HUES64 (cell line): Measurements from ENCODE around the gene A3GALT2. TPM values are rescaled to one million over a fixed set of nuclear protein-coding genes. Genes with fewer than 3 reads are reported as not detected.

Experiments used
- H3K27ac ChIP-seq: 2 replicates; pipeline ENCODE4 v1.7.0; 2013; ENCODE audit warnings: low read depth, low read length, inconsistent platforms
- H3K27me3 ChIP-seq: 2 replicates; pipeline ENCODE4 v1.6.1; 2013; ENCODE audit warnings: mild to moderate bottlenecking, low read length; ENCODE audit not compliant: insufficient read depth
- H3K36me3 ChIP-seq: 2 replicates; pipeline ENCODE4 v1.6.1; 2013; ENCODE audit warnings: mild to moderate bottlenecking, low read length; ENCODE audit not compliant: insufficient read depth
- H3K4me1 ChIP-seq: 2 replicates; pipeline ENCODE4 v1.6.1; 2013; ENCODE audit warnings: mild to moderate bottlenecking, low read length, moderate library complexity; ENCODE audit not compliant: insufficient read depth
- H3K4me3 ChIP-seq: 2 replicates; pipeline ENCODE4 v1.5.1; 2013; ENCODE audit warnings: mild to moderate bottlenecking, low read length, moderate library complexity
- H3K9ac ChIP-seq: 2 replicates; pipeline ENCODE4 v1.6.1; 2013; ENCODE audit warnings: mild to moderate bottlenecking, low read depth, low read length
- H3K9me3 ChIP-seq: 2 replicates; pipeline ENCODE4 v1.6.1; 2013; ENCODE audit warnings: low read depth, low read length; ENCODE audit not compliant: insufficient read depth
- WGBS: fragments of 150-250, 120-280 bp; methylation state at CpG from one replicate; pipeline ENCODE4 v1.1.7; 2013; ENCODE audit warnings: missing lambda C conversion rate; 5-methylcytosine and 5-hydroxymethylcytosine counted together
- polyA plus RNA-seq, 2 experiments: library from polyadenylated mRNA; stranded (reverse); fragments of 50-300 nt; gene quantifications; one replicate each; pipeline ENCODE4 v1.2.3, GENCODE V29; 2013

Gene A3GALT2
- polyA plus RNA-seq (2013, experiment 1 of 2) = not detected
- polyA plus RNA-seq (2013, experiment 2 of 2) = not detected

DNA sequence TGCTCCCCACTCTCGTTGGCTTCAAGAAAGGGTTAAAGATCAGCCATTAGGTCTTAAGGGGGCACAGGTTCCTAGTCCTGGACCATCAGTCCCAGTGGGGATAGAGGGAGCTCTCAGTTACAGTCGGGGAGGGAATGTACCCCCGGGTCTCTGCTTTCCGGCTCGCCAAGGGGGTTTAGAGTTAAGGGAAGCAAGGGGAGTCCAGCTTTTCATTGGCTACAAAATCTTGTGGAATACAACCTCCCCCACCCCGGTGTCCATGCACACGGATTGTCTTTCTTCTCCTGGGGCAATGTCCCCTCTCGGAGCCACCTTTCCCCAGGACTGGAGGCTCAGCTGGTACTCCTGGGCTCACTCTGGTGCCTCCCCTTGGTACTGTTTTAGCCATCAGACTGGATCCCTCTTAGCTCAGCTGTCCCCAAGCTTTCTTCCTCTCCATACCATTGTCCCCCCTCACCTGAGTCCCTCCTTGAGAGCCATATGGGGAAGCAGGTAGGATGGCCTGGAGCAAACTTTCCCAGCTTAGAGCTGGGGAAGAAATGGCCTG is at the start of gene A3GALT2:
TSS of gene A3GALT2 (minus strand) at position 480 of the 547 bp plus-strand sequence. CDS start at position 480, 0 bp downstream.
- H3K27me3 ChIP-seq = no peaks in the 10 kb centered on the region
- H3K9ac ChIP-seq = no peak within 1 kb of the TSS
- no peak within 1 kb of the TSS for H3K4me3 ChIP-seq
- no peaks in the 10 kb centered on the region for H3K4me1 ChIP-seq
- WGBS = 93% methylated on average over 8 of the region's 8 CpGs
- H3K27ac ChIP-seq = no peak within 1 kb of the TSS
- H3K36me3 ChIP-seq = peaks cover 27% of the 10 kb centered on the region
- no peaks in the 10 kb centered on the region for H3K9me3 ChIP-seq

GRCh38 chr1:33370301-33370700 is 49.4 kb upstream of the A3GALT2 start:
- WGBS = 87% methylated on average over 4 of the region's 4 CpGs
- H3K4me3 ChIP-seq = no peak overlapping the region
- H3K27ac ChIP-seq = no peak overlapping the region
- no peak overlapping the region for H3K9ac ChIP-seq
- no peaks in the 10 kb centered on the region for H3K9me3 ChIP-seq
- H3K36me3 ChIP-seq = no peaks in the 10 kb centered on the region; the same call in 1 of the 2 replicates
- H3K27me3 ChIP-seq = no peaks in the 10 kb centered on the region
- peaks cover 4% of the 10 kb centered on the region; the same call in 1 of the 2 replicates for H3K4me1 ChIP-seq

GRCh38 chr1:33369764-33370163 is 48.9 kb upstream of the A3GALT2 start:
- no peaks in the 10 kb centered on the region; the same call in 1 of the 2 replicates for H3K36me3 ChIP-seq
- H3K9ac ChIP-seq = no peak overlapping the region
- no peak overlapping the region for H3K4me3 ChIP-seq
- WGBS = 92% methylated on average over 2 of the region's 2 CpGs
- no peak overlapping the region for H3K27ac ChIP-seq
- no peaks in the 10 kb centered on the region for H3K27me3 ChIP-seq
- no peaks in the 10 kb centered on the region for H3K9me3 ChIP-seq
- H3K4me1 ChIP-seq = peaks cover 10% of the 10 kb centered on the region; the same call in 1 of the 2 replicates

- H3K9ac ChIP-seq = no peak overlapping the region
- H3K27ac ChIP-seq = no peak overlapping the region
- no peaks in the 10 kb centered on the region; the same call in 1 of the 2 replicates for H3K36me3 ChIP-seq
- WGBS = 91% methylated on average over 9 of the region's 9 CpGs
- no peak overlapping the region for H3K4me3 ChIP-seq
- H3K9me3 ChIP-seq = no peaks in the 10 kb centered on the region
- H3K27me3 ChIP-seq = no peaks in the 10 kb centered on the region
- peaks cover 17% of the 10 kb centered on the region for H3K4me1 ChIP-seq
These were observed 48.2 kb upstream of the A3GALT2 start for GRCh38 chr1:33369081-33369480.

DNA sequence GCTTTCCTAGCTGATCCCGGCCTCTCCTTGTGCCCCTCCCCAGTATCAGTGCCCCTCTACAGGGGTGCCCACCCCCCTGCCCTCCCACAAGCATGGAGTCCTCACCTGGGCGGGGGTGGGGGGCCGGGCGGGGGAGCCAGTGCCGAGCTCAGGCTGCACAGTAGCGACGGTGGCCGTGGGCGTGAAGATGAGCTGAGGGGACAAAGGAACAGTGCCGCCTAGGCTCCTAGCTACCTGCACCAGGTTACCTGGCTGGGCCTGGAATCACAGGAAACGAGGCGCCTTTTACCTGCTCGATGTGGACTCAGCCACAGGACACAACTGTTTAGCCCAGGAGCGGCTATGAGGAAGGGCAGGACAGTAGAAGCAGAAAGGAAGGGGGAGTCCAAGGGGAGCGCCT is 47.5 kb upstream of the A3GALT2 start:
- H3K36me3 ChIP-seq = no peaks in the 10 kb centered on the region; the same call in 1 of the 2 replicates
- no peak overlapping the region for H3K27ac ChIP-seq
- peaks cover 22% of the 10 kb centered on the region for H3K4me1 ChIP-seq
- WGBS = 91% methylated on average over 15 of the region's 15 CpGs
- no peaks in the 10 kb centered on the region for H3K27me3 ChIP-seq
- H3K9me3 ChIP-seq = no peaks in the 10 kb centered on the region
- no peak overlapping the region for H3K4me3 ChIP-seq
- no peak overlapping the region for H3K9ac ChIP-seq

GRCh38 chr1:33367485-33368405 is 46.8 kb upstream of the A3GALT2 start:
- peaks cover 29% of the 10 kb centered on the region for H3K4me1 ChIP-seq
- WGBS = 42% methylated on average over 23 of the region's 23 CpGs
- no peaks in the 10 kb centered on the region; the same call in 1 of the 2 replicates for H3K36me3 ChIP-seq
- H3K27ac ChIP-seq = no peak overlapping the region
- H3K9me3 ChIP-seq = no peaks in the 10 kb centered on the region
- H3K4me3 ChIP-seq = no peak overlapping the region
- H3K27me3 ChIP-seq = no peaks in the 10 kb centered on the region
- no peak overlapping the region for H3K9ac ChIP-seq

- Histone ChIP-seq H3K36me3 (no peaks in the 10 kb centered on the region; the same call in 1 of the 2 replicates), H3K9ac (no peak overlapping the region), H3K9me3 (no peaks in the 10 kb centered on the region), H3K27me3 (no peaks in the 10 kb centered on the region), H3K4me1 (peaks cover 37% of the 10 kb centered on the region), H3K4me3 (no peak overlapping the region), H3K27ac (no peak overlapping the region)
- WGBS = 86% methylated on average over 14 of the region's 14 CpGs
These were observed 46.0 kb upstream of the A3GALT2 start for GRCh38 chr1:33366762-33367484.

DNA sequence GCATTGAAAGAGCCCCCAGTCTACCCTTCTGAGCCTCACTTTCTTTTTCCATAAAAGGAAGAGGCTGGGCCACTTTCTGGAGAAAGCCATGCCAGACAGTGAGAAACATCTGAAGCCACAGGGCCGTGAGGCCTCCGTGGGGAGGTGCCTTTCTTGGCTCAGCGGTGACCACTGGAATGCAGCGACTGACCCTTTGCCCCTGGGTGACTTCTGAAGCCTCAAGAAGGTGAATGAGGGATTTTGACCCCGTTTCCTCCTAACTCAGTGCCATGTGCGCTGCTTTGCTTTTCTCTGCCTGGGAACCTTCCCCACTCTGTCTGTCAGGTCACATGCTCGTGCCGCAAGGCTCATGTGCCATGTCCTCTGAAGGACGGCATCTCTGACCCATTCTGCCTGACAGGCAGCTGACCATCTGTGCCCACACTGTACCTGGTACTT is 44.7 kb upstream of the A3GALT2 start:
- H3K9me3 ChIP-seq = no peaks in the 10 kb centered on the region
- no peak overlapping the region for H3K4me3 ChIP-seq
- no peaks in the 10 kb centered on the region for H3K27me3 ChIP-seq
- H3K9ac ChIP-seq = no peak overlapping the region
- H3K27ac ChIP-seq = no peak overlapping the region
- no peaks in the 10 kb centered on the region; the same call in 1 of the 2 replicates for H3K36me3 ChIP-seq
- H3K4me1 ChIP-seq = peaks cover 48% of the 10 kb centered on the region
- 90% methylated on average over 9 of the region's 9 CpGs for WGBS

GRCh38 chr1:33364565-33364918 is 43.6 kb upstream of the A3GALT2 start:
- Histone ChIP-seq H3K9me3 (no peaks in the 10 kb centered on the region), H3K36me3 (no peaks in the 10 kb centered on the region; the same call in 1 of the 2 replicates), H3K4me1 (peaks cover 50% of the 10 kb centered on the region), H3K27me3 (no peaks in the 10 kb centered on the region), H3K9ac (peak overlapping the region; percentile 8; the same call in 1 of the 2 replicates), H3K27ac (peak overlapping the region; percentile 85), H3K4me3 (no peak overlapping the region)
- 45% methylated on average over 2 of the region's 2 CpGs for WGBS

DNA sequence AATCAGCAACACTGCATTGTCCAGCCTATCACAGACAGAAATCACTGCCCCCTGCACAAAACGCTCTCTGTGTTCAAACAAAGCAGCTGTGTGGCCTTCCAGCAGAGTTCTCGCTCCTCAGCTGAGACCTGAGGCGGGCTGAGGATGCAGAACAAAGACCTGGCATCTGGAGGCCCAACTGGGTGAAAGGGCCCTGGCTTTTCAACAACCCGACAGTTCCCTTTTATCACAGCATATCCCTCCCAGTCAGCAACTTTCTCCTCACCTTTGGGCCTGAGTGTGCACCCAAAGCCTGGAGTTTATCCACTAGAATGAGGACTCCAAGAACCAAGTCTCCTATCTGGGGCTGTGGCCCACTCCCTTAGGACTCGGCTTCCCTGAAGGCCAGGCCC is 42.6 kb upstream of the A3GALT2 start:
- Histone ChIP-seq H3K9ac (peak overlapping the region; percentile 74), H3K27ac (peak overlapping the region; percentile 90), H3K36me3 (no peaks in the 10 kb centered on the region; the same call in 1 of the 2 replicates), H3K4me3 (peak overlapping the region; percentile 42; the same call in 1 of the 2 replicates), H3K4me1 (peaks cover 50% of the 10 kb centered on the region), H3K27me3 (no peaks in the 10 kb centered on the region), H3K9me3 (no peaks in the 10 kb centered on the region)
- WGBS = 41% methylated on average over 5 of the region's 5 CpGs
